Subcutaneous adipose tissue (tissue), 4 donors: ENCODE results near the gene CORO1C. TPM values are rescaled to one million over a fixed set of nuclear protein-coding genes. Genes with fewer than 3 reads are reported as not detected.

Experiments used
- total RNA-seq, 4 donors: library from RNA; depleted of rRNA; stranded (reverse); fragments of >200 nt; gene quantifications; one replicate each; pipeline ENCODE4 v1.1.0, GENCODE V29; 2016
- TF ChIP-seq, protein P1 (sequence below): fragments of 450-650 bp; IDR thresholded peaks from one replicate; pipeline ENCODE4 v1.5.1; 2016; ENCODE audit warnings: low read depth, mild to moderate bottlenecking, control low read depth, antibody characterized with exemption, moderate library complexity

The CORO1C gene
- total RNA-seq, 4 donors from 2014 or later = 151 to 320 (median 199) TPM

DNA sequence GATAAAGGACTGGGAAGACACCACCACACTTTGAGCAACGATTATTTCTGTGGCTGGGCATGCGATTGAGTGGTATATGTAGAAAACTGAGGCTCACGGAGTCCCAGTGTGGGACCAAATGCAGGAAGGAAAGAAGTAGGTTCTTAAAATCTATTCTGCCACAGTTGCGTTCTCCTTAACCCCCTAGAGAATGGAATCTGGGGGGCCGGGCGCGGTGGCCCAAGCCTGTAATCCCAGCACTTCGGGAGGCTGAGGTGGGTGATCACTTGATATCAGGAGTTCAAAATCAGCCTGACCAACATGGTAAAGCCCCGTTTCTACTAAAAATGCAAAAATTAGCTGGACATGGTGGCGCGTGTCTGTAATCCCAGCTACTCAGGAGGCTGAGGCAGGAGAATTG is 29.9 kb upstream of the CORO1C start:
- TF ChIP-seq, protein P1, sequence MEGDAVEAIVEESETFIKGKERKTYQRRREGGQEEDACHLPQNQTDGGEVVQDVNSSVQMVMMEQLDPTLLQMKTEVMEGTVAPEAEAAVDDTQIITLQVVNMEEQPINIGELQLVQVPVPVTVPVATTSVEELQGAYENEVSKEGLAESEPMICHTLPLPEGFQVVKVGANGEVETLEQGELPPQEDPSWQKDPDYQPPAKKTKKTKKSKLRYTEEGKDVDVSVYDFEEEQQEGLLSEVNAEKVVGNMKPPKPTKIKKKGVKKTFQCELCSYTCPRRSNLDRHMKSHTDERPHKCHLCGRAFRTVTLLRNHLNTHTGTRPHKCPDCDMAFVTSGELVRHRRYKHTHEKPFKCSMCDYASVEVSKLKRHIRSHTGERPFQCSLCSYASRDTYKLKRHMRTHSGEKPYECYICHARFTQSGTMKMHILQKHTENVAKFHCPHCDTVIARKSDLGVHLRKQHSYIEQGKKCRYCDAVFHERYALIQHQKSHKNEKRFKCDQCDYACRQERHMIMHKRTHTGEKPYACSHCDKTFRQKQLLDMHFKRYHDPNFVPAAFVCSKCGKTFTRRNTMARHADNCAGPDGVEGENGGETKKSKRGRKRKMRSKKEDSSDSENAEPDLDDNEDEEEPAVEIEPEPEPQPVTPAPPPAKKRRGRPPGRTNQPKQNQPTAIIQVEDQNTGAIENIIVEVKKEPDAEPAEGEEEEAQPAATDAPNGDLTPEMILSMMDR = no peak

DNA sequence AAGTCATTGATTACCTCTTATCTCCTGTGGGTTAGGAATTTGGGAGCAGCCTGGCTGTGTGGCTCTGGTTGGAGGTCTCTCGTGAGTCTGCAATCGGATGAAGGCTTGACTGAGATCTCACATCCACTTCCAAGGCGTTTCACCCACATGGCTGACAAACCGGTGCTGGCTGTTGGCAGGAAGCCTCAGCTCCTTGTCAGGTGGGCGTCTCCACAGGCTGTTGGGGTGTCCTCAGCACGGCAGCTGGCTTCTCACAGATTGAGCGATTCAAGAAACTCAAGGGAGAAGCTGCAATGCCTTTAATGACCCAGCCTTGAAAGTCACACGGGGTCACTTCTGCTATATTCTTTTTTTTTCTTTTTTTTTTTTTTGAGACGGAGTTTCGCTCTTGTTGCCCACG is 28.6 kb upstream of the CORO1C start:
- TF ChIP-seq, protein P1 = no peak

DNA sequence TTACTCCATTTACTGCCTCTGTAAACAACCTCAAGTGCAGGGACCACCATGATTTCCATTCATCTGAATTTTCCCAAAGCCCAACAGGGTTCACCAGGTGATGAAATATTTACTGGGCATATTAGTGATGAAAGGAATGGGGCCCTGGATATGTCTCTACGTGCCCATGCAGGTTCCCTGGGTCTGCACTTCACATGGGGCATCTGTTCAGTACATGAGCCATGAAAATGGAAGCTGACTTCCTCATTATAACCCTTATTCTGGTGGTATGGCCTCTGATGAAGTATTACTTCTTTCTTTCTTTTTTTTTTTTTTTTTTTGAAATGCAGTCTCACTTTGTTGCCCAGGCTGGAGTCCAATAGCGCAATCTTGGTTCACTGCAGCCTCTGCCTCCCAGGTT is 26.5 kb upstream of the CORO1C start:
- TF ChIP-seq, protein P1 = no peak

DNA sequence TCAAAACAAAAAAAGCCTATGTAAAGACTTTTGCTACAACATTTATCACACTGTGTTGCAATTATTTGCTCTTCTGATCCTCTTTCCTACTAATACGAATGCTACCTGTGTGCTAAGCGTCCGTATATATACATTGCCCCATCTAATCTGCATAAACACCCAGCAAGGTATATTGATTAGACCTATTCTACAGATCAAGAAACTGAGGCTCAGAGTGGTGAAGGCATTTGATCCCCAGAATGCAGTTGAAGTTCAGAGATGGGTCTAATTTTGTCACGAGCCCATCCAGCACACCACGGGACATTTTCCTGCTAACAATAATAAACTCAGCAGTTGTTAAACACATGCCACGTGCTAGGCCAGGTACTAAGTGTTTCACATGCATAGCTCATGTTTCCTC is 25.1 kb upstream of the CORO1C start:
- TF ChIP-seq, protein P1 = no peak

DNA sequence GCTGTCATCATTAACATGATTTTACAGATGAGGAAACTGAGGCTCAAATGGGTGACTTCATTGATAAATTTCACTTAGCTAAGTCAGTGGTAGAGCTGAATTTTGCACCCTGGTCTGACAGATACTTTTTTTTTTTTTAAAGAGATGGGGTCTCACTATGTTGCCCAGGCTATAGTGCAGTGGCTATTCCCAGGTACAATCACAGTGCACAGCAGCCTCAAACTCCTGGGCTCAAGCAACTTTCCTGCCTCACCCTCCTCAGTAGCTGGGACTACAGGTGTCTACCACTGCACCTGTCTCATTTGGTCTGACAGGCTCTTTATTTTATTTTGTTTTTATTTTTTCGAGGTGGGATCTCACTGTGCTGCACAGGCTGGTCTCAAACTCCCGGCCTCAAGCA is 24.2 kb upstream of the CORO1C start:
- TF ChIP-seq, protein P1 = no peak

DNA sequence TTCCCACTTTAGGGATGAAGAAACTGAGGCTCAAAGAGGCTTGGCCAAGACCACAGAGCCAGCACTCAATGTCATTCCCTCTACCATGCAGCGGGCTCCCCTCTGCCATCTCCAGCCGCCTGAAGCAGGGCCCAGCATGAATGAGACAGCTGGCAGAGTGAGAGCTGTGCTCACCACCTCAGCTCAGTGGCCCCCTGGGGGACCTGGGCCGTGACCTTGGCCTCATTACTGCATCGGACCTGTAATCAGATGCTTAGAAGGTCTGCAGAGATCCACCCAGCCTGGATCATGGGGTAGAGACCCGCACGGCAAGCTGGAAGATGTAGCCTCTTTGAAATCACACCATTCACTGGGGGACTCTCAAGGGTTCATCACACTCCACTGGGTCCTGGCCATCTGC is 22.7 kb upstream of the CORO1C start:
- TF ChIP-seq, protein P1 = no peak

DNA sequence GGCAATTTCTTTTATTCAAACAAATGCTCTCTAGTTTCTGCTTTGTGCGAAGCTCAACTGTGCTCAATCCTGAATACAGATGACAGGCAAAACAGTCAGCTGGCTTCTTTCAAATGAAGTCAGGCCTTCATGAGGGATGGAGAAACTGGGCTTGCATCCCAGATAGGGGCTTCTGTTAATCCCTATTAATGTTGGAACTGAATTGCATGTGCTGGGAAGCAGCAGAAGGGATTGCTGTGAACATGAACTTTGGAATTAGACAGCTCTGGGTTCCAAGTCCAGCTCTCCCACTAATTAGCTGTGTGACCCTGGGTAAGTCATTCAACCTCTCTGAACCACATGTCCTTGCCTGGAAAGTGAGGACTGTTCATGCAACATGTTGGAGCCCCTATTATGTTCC is 21.1 kb upstream of the CORO1C start:
- TF ChIP-seq, protein P1 = no peak

DNA sequence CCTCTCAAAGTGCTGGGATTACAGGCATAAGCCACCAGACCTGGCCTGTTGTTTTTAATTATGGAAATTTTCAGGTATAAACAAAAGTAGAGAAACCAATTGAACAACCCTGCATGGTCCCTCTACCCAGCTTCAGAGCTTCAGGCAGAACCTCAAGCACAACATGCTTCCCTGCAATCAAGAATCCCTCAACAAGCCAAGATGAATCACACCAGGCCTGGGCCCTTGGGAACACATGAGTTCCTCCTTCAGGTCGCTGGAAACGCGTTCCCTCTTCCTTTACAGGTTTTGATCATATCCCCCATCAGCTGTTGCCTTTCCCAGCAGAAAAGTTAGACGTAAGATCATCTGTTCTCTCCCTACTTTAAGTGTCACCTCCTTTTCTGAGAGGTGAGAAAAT is 20.5 kb upstream of the CORO1C start:
- TF ChIP-seq, protein P1 = no peak
